IMR-90 (cell line): Measurements from ENCODE around the gene GABPA. TPM values are rescaled to one million over a fixed set of nuclear protein-coding genes. Genes with fewer than 3 reads are reported as not detected.

ENCODE experiments used
- ATAC-seq: fragments of 200-7000 bp; cut with Tn5 transposase; 2 replicates; pipeline ENCODE4 v1.9.1; 2020; ENCODE audit warnings: low read depth, mild to moderate bottlenecking, moderate library complexity
- BruUV-seq: library from RNA; stranded (reverse); fragments of 400-500 nt; replicated peaks from 2 replicates; lab custom pipeline; 2021; lab: Mats Ljungman, UMichigan
- CTCF ChIA-PET: fragments of 300-600 bp; formaldehyde crosslinking; extraction: SDS; loops from one replicate; lab custom pipeline; 2021; ENCODE audit warnings: antibody characterized with exemption; lab: Yijun Ruan, JAX
- POLR2A ChIA-PET: fragments of 300-600 bp; sonication (Branson Sonifier 250); formaldehyde crosslinking; loops from one replicate; lab custom pipeline; 2022; ENCODE audit warnings: antibody characterized with exemption; ENCODE audit not compliant: unreplicated experiment; lab: Charles Lee
- DNase-seq: peaks from one replicate; pipeline ENCODE4 v3.0.0; 2013
- H2AFZ ChIP-seq: replicated peaks from 2 replicates; pipeline ENCODE3; 2013; ENCODE audit warnings: low read length, mild to moderate bottlenecking; ENCODE audit not compliant: poor library complexity
- H2AK5ac ChIP-seq: 2 replicates; pipeline ENCODE4 v1.6.1; 2013; ENCODE audit warnings: low read depth, low read length, inconsistent platforms
- H2AK9ac ChIP-seq: replicated peaks from 2 replicates; pipeline ENCODE3; 2013; ENCODE audit warnings: mild to moderate bottlenecking, low read depth, low read length, moderate library complexity; ENCODE audit not compliant: poor library complexity
- H2BK120ac ChIP-seq: 2 replicates; pipeline ENCODE4 v1.6.1; 2013; ENCODE audit warnings: low read depth, low read length, inconsistent platforms
- H2BK15ac ChIP-seq: 3 replicates; pipeline ENCODE4 v1.6.1; 2013; ENCODE audit warnings: low read depth, low read length, inconsistent platforms
- H2BK20ac ChIP-seq: 2 replicates; pipeline ENCODE4 v1.6.1; 2013; ENCODE audit warnings: low read depth, mild to moderate bottlenecking, inconsistent platforms, low read length, moderate library complexity
- H2BK5ac ChIP-seq: 2 replicates; pipeline ENCODE4 v1.6.1; 2013; ENCODE audit warnings: mild to moderate bottlenecking, low read depth, low read length, inconsistent platforms; ENCODE audit not compliant: poor library complexity, severe bottlenecking
- H3K14ac ChIP-seq: replicated peaks from 2 replicates; pipeline ENCODE4 v1.6.1; 2013; ENCODE audit warnings: low read depth, low read length, inconsistent platforms
- H3K18ac ChIP-seq: 2 replicates; pipeline ENCODE4 v1.6.1; 2013; ENCODE audit warnings: low read depth, low read length, control low read depth
- H3K23ac ChIP-seq: 2 replicates; pipeline ENCODE4 v1.6.1; 2013; ENCODE audit warnings: low read depth, low read length, inconsistent platforms
- H3K27ac ChIP-seq: 2 replicates; pipeline ENCODE4 v1.5.1; 2013; ENCODE audit warnings: mild to moderate bottlenecking, control low read depth, low read length; ENCODE audit not compliant: insufficient read depth
- H3K27me3 ChIP-seq: 2 replicates; pipeline ENCODE4 v1.6.1; 2013; ENCODE audit warnings: low read length; ENCODE audit not compliant: control insufficient read depth, insufficient read depth
- H3K36me3 ChIP-seq: 2 replicates; pipeline ENCODE4 v1.6.1; 2013; ENCODE audit warnings: low read length, mixed read lengths; ENCODE audit not compliant: control insufficient read depth, insufficient read depth
- H3K4ac ChIP-seq: 2 replicates; pipeline ENCODE4 v1.6.1; 2013; ENCODE audit warnings: low read depth, low read length, inconsistent platforms
- H3K4me1 ChIP-seq: 2 replicates; pipeline ENCODE4 v1.6.1; 2013; ENCODE audit warnings: low read length, mixed read lengths; ENCODE audit not compliant: control insufficient read depth, insufficient read depth
- H3K4me2 ChIP-seq: 2 replicates; pipeline ENCODE4 v1.6.1; 2013; ENCODE audit warnings: low read depth, mild to moderate bottlenecking, control low read depth, low read length, moderate library complexity
- H3K4me3 ChIP-seq: 2 replicates; pipeline ENCODE4 v1.5.1; 2013; ENCODE audit warnings: low read depth, mild to moderate bottlenecking, control low read depth, low read length, moderate library complexity; ENCODE audit not compliant: insufficient read depth
- H3K56ac ChIP-seq: 2 replicates; pipeline ENCODE4 v1.6.1; 2013; ENCODE audit warnings: low read length, inconsistent platforms; ENCODE audit not compliant: insufficient read depth; ENCODE audit errors: extremely low read depth
- H3K79me1 ChIP-seq, 2 experiments: 2 replicates each; pipeline ENCODE4 v1.6.1; 2013; ENCODE audit warnings: low read length in 2 of 2, inconsistent platforms in 1 of 2, low read depth in 1 of 2
- H3K9ac ChIP-seq: 2 replicates; pipeline ENCODE4 v1.6.1; 2013; ENCODE audit warnings: low read depth, low read length, control low read depth
- H3K9me1 ChIP-seq: 2 replicates; pipeline ENCODE4 v1.6.1; 2013; ENCODE audit warnings: low read length, inconsistent platforms; ENCODE audit not compliant: insufficient read depth
- H3K9me3 ChIP-seq: 2 replicates; pipeline ENCODE4 v1.6.1; 2013; ENCODE audit warnings: low read length; ENCODE audit not compliant: control insufficient read depth, insufficient read depth
- H4K20me1 ChIP-seq: 2 replicates; pipeline ENCODE4 v1.6.1; 2013; ENCODE audit warnings: low read length, inconsistent platforms; ENCODE audit not compliant: insufficient read depth
- H4K5ac ChIP-seq: 2 replicates; pipeline ENCODE4 v1.6.1; 2013; ENCODE audit warnings: mild to moderate bottlenecking, low read depth, low read length, control low read depth
- H4K8ac ChIP-seq, 2 experiments: 2 replicates each; pipeline ENCODE4 v1.6.1; 2013; ENCODE audit warnings: low read depth in 2 of 2, low read length in 2 of 2, control low read depth in 1 of 2, inconsistent platforms in 1 of 2
- H4K91ac ChIP-seq: 2 replicates; pipeline ENCODE4 v1.6.1; 2013; ENCODE audit warnings: low read depth, low read length, inconsistent platforms; ENCODE audit not compliant: insufficient read depth
- CEBPB ChIP-seq: IDR thresholded peaks from 2 replicates; pipeline ENCODE4 v1.6.1; 2012; ENCODE audit warnings: low read depth, low read length, improper control_type of control experiment
- CHD1 ChIP-seq: IDR thresholded peaks from 2 replicates; pipeline ENCODE4 v1.6.1; 2012; ENCODE audit warnings: low read depth, low read length, improper control_type of control experiment
- CTCF ChIP-seq: conservative IDR thresholded peaks from 2 replicates; pipeline ENCODE4 v1.5.1; 2012; ENCODE audit warnings: mild to moderate bottlenecking, low read depth, low read length, improper control_type of control experiment
- ELK1 ChIP-seq: fragments of 150-350 bp; IDR thresholded peaks from 2 replicates; pipeline ENCODE4 v1.6.1; 2016; ENCODE audit warnings: low read depth, mild to moderate bottlenecking, low read length, moderate library complexity, borderline replicate concordance
- MAFK ChIP-seq: IDR thresholded peaks from 2 replicates; pipeline ENCODE4 v1.6.1; 2012; ENCODE audit warnings: low read depth, low read length, improper control_type of control experiment
- MAZ ChIP-seq: IDR thresholded peaks from 2 replicates; pipeline ENCODE4 v1.6.1; 2012; ENCODE audit warnings: low read depth, mild to moderate bottlenecking, low read length, improper control_type of control experiment, moderate library complexity, borderline replicate concordance
- MXI1 ChIP-seq: IDR thresholded peaks from 2 replicates; pipeline ENCODE4 v1.6.1; 2012; ENCODE audit warnings: low read depth, mild to moderate bottlenecking, low read length, moderate library complexity, borderline replicate concordance
- NFE2L2 ChIP-seq: fragments of 150-350 bp; IDR thresholded peaks from 2 replicates; pipeline ENCODE4 v1.6.1; 2016; ENCODE audit warnings: low read depth, mild to moderate bottlenecking, low read length
- RCOR1 ChIP-seq: IDR thresholded peaks from 2 replicates; pipeline ENCODE4 v1.6.1; 2012; ENCODE audit warnings: mild to moderate bottlenecking, low read length, improper control_type of control experiment; ENCODE audit not compliant: insufficient replicate concordance
- RFX5 ChIP-seq: IDR thresholded peaks from 2 replicates; pipeline ENCODE4 v1.8.0; 2012; ENCODE audit warnings: low read depth, mild to moderate bottlenecking, low read length, moderate library complexity
- SMC3 ChIP-seq: fragments of 150-350 bp; IDR thresholded peaks from 2 replicates; pipeline ENCODE4 v1.6.1; 2016; ENCODE audit warnings: low read depth, mild to moderate bottlenecking, antibody characterized with exemption, low read length, moderate library complexity
- USF2 ChIP-seq: fragments of 150-350 bp; IDR thresholded peaks from 2 replicates; pipeline ENCODE4 v1.6.1; 2017; ENCODE audit warnings: mild to moderate bottlenecking, antibody characterized with exemption, low read length, low read depth
- WGBS, 2 experiments: methylation state at CpG; one replicate each; pipeline versions ENCODE4 v1.1.5 to v1.1.7; 2013; ENCODE audit warnings: missing lambda C conversion rate in 2 of 2; ENCODE audit not compliant: insufficient read length in 1 of 2; ENCODE audit errors: extremely low coverage in 2 of 2; 5-methylcytosine and 5-hydroxymethylcytosine counted together
- dilution Hi-C: fragments of 300-500 bp; cut with HindIII; formaldehyde crosslinking; loops from one replicate; pipeline ENCODE4 v1.14.3; 2018; ENCODE audit warnings: low sequenced_read_pairs; ENCODE audit not compliant: unreplicated experiment
- in situ Hi-C: fragments of 300-500 bp; cut with MboI; formaldehyde crosslinking; loops from 3 replicates; pipeline ENCODE4 v1.14.3; 2019; ENCODE audit warnings: low sequenced_read_pairs, inconsistent platforms, mixed read lengths
- intact Hi-C: fragments of 100-400 bp; cut with micrococcal nuclease; formaldehyde crosslinking; loops from 2 replicates; pipeline ENCODE4 v1.10.0; 2022
- polyA plus RNA-seq, 3 experiments: library from polyadenylated mRNA; depleted of rRNA; stranded (reverse); fragments of >200 nt; gene quantifications; 2 replicates each; pipeline ENCODE4 v1.2.3, GENCODE V29; 2012; ENCODE audit warnings: low replicate concordance in 1 of 3
- total RNA-seq: library from RNA; depleted of rRNA; stranded (reverse); fragments of >200 nt; gene quantifications from 2 replicates; pipeline ENCODE4 v1.2.3, GENCODE V29; 2012

Gene GABPA
- total and polyA plus RNA-seq, 2 of the 4 experiments (the other 2 are of a cell fraction) = 9.0 to 17.0 TPM

GRCh38 chr21:25688275-25689155 lies 46.3 kb upstream of the GABPA start:
- no peak overlapping the region for H3K23ac ChIP-seq
- no peak overlapping the region for H2BK120ac ChIP-seq
- H3K56ac ChIP-seq = no peak overlapping the region
- TF ChIP-seq RFX5 (no peak), CHD1 (no peak), NFE2L2 (no peak), CTCF (no peak), CEBPB (no peak), SMC3 (no peak), MXI1 (no peak), MAFK (no peak), USF2 (no peak), MAZ (no peak), ELK1 (no peak), RCOR1 (no peak)
- peak overlapping the region; percentile 14 for H2BK5ac ChIP-seq
- no peaks in the 10 kb centered on the region for H3K9me3 ChIP-seq
- in situ Hi-C loops (no loop called here), dilution Hi-C loops (no loop called here), intact Hi-C loops (no loop called here)
- H3K9me1 ChIP-seq = no peaks in the 10 kb centered on the region
- no peaks in the 10 kb centered on the region for H3K27me3 ChIP-seq
- no peaks in the 10 kb centered on the region for H4K20me1 ChIP-seq
- no peak overlapping the region for H3K4me2 ChIP-seq
- H2AK9ac ChIP-seq = no peak overlapping the region
- ATAC-seq (peak; percentile 22), DNase-seq (no peak)
- BruUV-seq = no TSS peak
- no peak overlapping the region for H3K4me3 ChIP-seq
- no peak overlapping the region for H2BK20ac ChIP-seq
- H3K4me1 ChIP-seq = peaks cover 2% of the 10 kb centered on the region; the same call in 1 of the 2 replicates
- H3K9ac ChIP-seq = no peak overlapping the region
- no peak overlapping the region for H3K14ac ChIP-seq
- CTCF ChIA-PET = no interaction called here
- no peak overlapping the region for H3K4ac ChIP-seq
- no peak overlapping the region; a peak in 2 of 4 replicates for H4K8ac ChIP-seq
- POLR2A ChIA-PET = no interaction called here
- H2AK5ac ChIP-seq = no peak overlapping the region
- no peak overlapping the region for H3K18ac ChIP-seq
- H2AFZ ChIP-seq = no peak overlapping the region
- no peak overlapping the region for H4K5ac ChIP-seq
- no peak overlapping the region for H4K91ac ChIP-seq
- no peak overlapping the region for H2BK15ac ChIP-seq
- no peak overlapping the region for H3K27ac ChIP-seq
- H3K36me3 ChIP-seq = no peaks in the 10 kb centered on the region
- WGBS, 2 experiments = no CpG with 5 or more reads among the region's 9 CpGs
- no peaks in the 10 kb centered on the region for H3K79me1 ChIP-seq
